HCT116 (cell line): Measurements from ENCODE around the gene ATF7IP. TPM values are rescaled to one million over a fixed set of nuclear protein-coding genes. Genes with fewer than 3 reads are reported as not detected.

Experiments
- ATAC-seq: fragments of 200-7000 bp; cut with Tn5 transposase; 2 replicates; pipeline ENCODE4 v1.9.1; 2020; ENCODE audit warnings: mild to moderate bottlenecking, moderate library complexity
- BruUV-seq: library from RNA; stranded (reverse); fragments of 400-500 nt; replicated peaks from 2 replicates; lab custom pipeline; 2021; lab: Mats Ljungman, UMichigan
- CTCF ChIA-PET: fragments of 300-600 bp; sonication (Branson Sonifier 250); formaldehyde crosslinking; loops from one replicate; lab custom pipeline; 2021; ENCODE audit warnings: antibody characterized with exemption; lab: Charles Lee
- POLR2A ChIA-PET: fragments of 300-600, 350-600 bp; sonication (Branson Sonifier 250); formaldehyde crosslinking; loops from one replicate; lab custom pipeline; 2021; ENCODE audit warnings: antibody characterized with exemption; lab: Charles Lee
- RAD21 ChIA-PET, 2 experiments: fragments of 300-600 bp; sonication (Branson Sonifier 250); formaldehyde crosslinking; loops; one replicate each; lab custom pipeline; 2023; ENCODE audit warnings: low total read pairs in 2 of 2; ENCODE audit not compliant: uncharacterized antibody in 2 of 2, unreplicated experiment in 2 of 2, low non-redundant PET in 1 of 2; lab: Charles Lee
- DNase-seq: peaks from one replicate; pipeline ENCODE4 v3.0.0-alpha.2; 2010; ENCODE audit warnings: low read depth, low spot score
- H2AFZ ChIP-seq: fragments of 200-600 bp; shearing (Covaris generic), sonication (generic); 2 replicates; pipeline ENCODE4 v1.6.1; 2017; ENCODE audit warnings: low read depth, mixed run types, mixed read lengths, antibody characterized with exemption, low read length; ENCODE audit not compliant: poor library complexity, severe bottlenecking
- H3K27ac ChIP-seq: 2 replicates; pipeline ENCODE4 v1.5.1; 2012; ENCODE audit warnings: low read depth, low read length
- H3K27me3 ChIP-seq: fragments of 200-600 bp; sonication (generic); 2 replicates; pipeline ENCODE4 v1.6.1; 2016; ENCODE audit warnings: mixed run types, low read length, mixed read lengths; ENCODE audit not compliant: insufficient read depth
- H3K36me3 ChIP-seq, 2 experiments: fragments of 200-500 bp in 1 of 2; fragments of 200-600 bp in 1 of 2; sonication (Bioruptor generic) in 1 of 2; sonication (generic) in 1 of 2; 2 replicates each; pipeline versions ENCODE4 v1.5.1 to v1.6.1; 2014 to 2016; ENCODE audit warnings: low read length in 2 of 2, inconsistent platforms in 1 of 2, mixed read lengths in 1 of 2, mixed run types in 1 of 2; ENCODE audit not compliant: insufficient read depth in 2 of 2, control insufficient read depth in 1 of 2
- H3K4me1 ChIP-seq, 2 experiments: fragments of 200-600 bp in 1 of 2; sonication (generic) in 1 of 2; 2 replicates each; pipeline versions ENCODE4 v1.5.1 to v1.6.1; 2012 to 2017; ENCODE audit warnings: low read length in 2 of 2, inconsistent platforms in 1 of 2, mild to moderate bottlenecking in 1 of 2, mixed read lengths in 1 of 2, mixed run types in 1 of 2, moderate library complexity in 1 of 2; ENCODE audit not compliant: insufficient read depth in 2 of 2, control insufficient read depth in 1 of 2
- H3K4me2 ChIP-seq: fragments of 200-600 bp; sonication (generic); 2 replicates; pipeline ENCODE4 v1.6.1; 2017; ENCODE audit warnings: mixed run types, low read length, mixed read lengths
- H3K4me3 ChIP-seq, 2 experiments: fragments of 200-600 bp in 1 of 2; sonication (generic) in 1 of 2; replicated peaks in 1 of 2; 2 replicates each; pipeline ENCODE4 v1.5.1; 2011 to 2016; ENCODE audit warnings: low read length in 2 of 2, control low read depth in 1 of 2, low read depth in 1 of 2, mild to moderate bottlenecking in 1 of 2, mixed read lengths in 1 of 2, mixed run types in 1 of 2
- H3K79me2 ChIP-seq: fragments of 200-600 bp; sonication (generic); 2 replicates; pipeline ENCODE4 v1.6.1; 2017; ENCODE audit warnings: mild to moderate bottlenecking, mixed run types, low read length, moderate library complexity, mixed read lengths; ENCODE audit not compliant: insufficient read depth
- H3K9ac ChIP-seq: fragments of 200-600 bp; sonication (generic); 2 replicates; pipeline ENCODE4 v1.6.1; 2016; ENCODE audit warnings: low read length, mixed read lengths
- H3K9me2 ChIP-seq: fragments of 200-600 bp; sonication (generic), shearing (Covaris generic); 2 replicates; pipeline ENCODE4 v1.6.1; 2017; ENCODE audit warnings: mixed run types, mild to moderate bottlenecking, moderate library complexity; ENCODE audit not compliant: insufficient read depth
- H3K9me3 ChIP-seq, 2 experiments: fragments of 200-500 bp in 1 of 2; fragments of 200-600 bp in 1 of 2; sonication (Bioruptor generic) in 1 of 2; sonication (generic) in 1 of 2; 2 replicates each; pipeline ENCODE4 v1.6.1; 2014 to 2017; ENCODE audit warnings: low read length in 2 of 2, mixed read lengths in 2 of 2, inconsistent platforms in 1 of 2, low read depth in 1 of 2, mild to moderate bottlenecking in 1 of 2, mixed run types in 1 of 2, moderate library complexity in 1 of 2; ENCODE audit not compliant: control insufficient read depth in 1 of 2, insufficient read depth in 1 of 2
- H4K20me1 ChIP-seq: fragments of 200-600 bp; sonication (generic), shearing (Covaris generic); 2 replicates; pipeline ENCODE4 v1.6.1; 2017; ENCODE audit warnings: mixed run types, mild to moderate bottlenecking, moderate library complexity; ENCODE audit not compliant: insufficient read depth
- CBX3 ChIP-seq: IDR thresholded peaks from 2 replicates; pipeline ENCODE4 v1.6.1; 2012; ENCODE audit warnings: low read depth
- CEBPB ChIP-seq: IDR thresholded peaks from 2 replicates; pipeline ENCODE4 v1.6.1; 2012; ENCODE audit warnings: low read depth
- EGR1 ChIP-seq: IDR thresholded peaks from 2 replicates; pipeline ENCODE4 v1.6.1; 2012; ENCODE audit warnings: low read depth
- ELF1 ChIP-seq: IDR thresholded peaks from 2 replicates; pipeline ENCODE4 v1.6.1; 2012; ENCODE audit warnings: low read depth, borderline replicate concordance
- EZH2 ChIP-seq: fragments of 200-600 bp; sonication (generic); IDR thresholded peaks from 2 replicates; pipeline ENCODE4 v1.6.1; 2017; ENCODE audit warnings: antibody characterized with exemption, mixed run types
- EZH2phosphoT487 ChIP-seq: fragments of 200-600 bp; IDR thresholded peaks from 2 replicates; pipeline ENCODE4 v1.6.1; 2018; ENCODE audit warnings: antibody characterized with exemption, borderline replicate concordance
- FOSL1 ChIP-seq: IDR thresholded peaks from 2 replicates; pipeline ENCODE4 v1.6.1; 2012; ENCODE audit warnings: low read depth
- JUND ChIP-seq: IDR thresholded peaks from 2 replicates; pipeline ENCODE4 v1.6.1; 2012
- POLR2A ChIP-seq: IDR thresholded peaks from 2 replicates; pipeline ENCODE4 v1.7.0; 2011; ENCODE audit warnings: borderline replicate concordance; ENCODE audit not compliant: insufficient read depth, insufficient read length; ENCODE audit errors: extremely low read depth
- POLR2AphosphoS5 ChIP-seq: IDR thresholded peaks from 2 replicates; pipeline ENCODE4 v1.6.1; 2011; ENCODE audit warnings: mild to moderate bottlenecking, low read depth, low read length, moderate library complexity
- RAD21 ChIP-seq: IDR thresholded peaks from 2 replicates; pipeline ENCODE4 v1.6.1; 2012; ENCODE audit warnings: low read depth, mild to moderate bottlenecking
- SP1 ChIP-seq: IDR thresholded peaks from 2 replicates; pipeline ENCODE4 v1.6.1; 2012; ENCODE audit warnings: low read depth
- SRF ChIP-seq: IDR thresholded peaks from 2 replicates; pipeline ENCODE4 v1.6.1; 2012; ENCODE audit warnings: low read depth
- TCF7L2 ChIP-seq: IDR thresholded peaks from 2 replicates; pipeline ENCODE4 v1.7.0; 2011; ENCODE audit warnings: borderline replicate concordance, inconsistent platforms; ENCODE audit not compliant: insufficient read depth, insufficient read length; ENCODE audit errors: extremely low read depth
- YY1 ChIP-seq: IDR thresholded peaks from 2 replicates; pipeline ENCODE4 v1.6.1; 2011; ENCODE audit warnings: low read length, low read depth, moderate library complexity, mild to moderate bottlenecking; ENCODE audit not compliant: insufficient replicate concordance; ENCODE audit errors: extremely low read depth
- ZFX ChIP-seq: fragments of 450-650 bp; IDR thresholded peaks from 2 replicates; pipeline ENCODE4 v1.6.1; 2017
- ZNF274 ChIP-seq: fragments of 200-500 bp; sonication (Bioruptor generic); IDR thresholded peaks from 2 replicates; pipeline ENCODE4 v1.6.1; 2014; ENCODE audit warnings: mild to moderate bottlenecking, low read depth, low read length, inconsistent platforms
- intact Hi-C: fragments of 100-400 bp; cut with micrococcal nuclease; formaldehyde crosslinking; loops from 2 replicates; pipeline ENCODE4 v1.10.0; 2022
- total RNA-seq: library from RNA; stranded (reverse); gene quantifications from one replicate; pipeline ENCODE4 v1.2.1, GENCODE V29; 2021; ENCODE audit not compliant: unreplicated experiment
- TF ChIP-seq, protein P1 (sequence below), 3 experiments: fragments of 200-600 bp in 1 of 3; sonication (generic) in 1 of 3; IDR thresholded peaks in 2 of 3; conservative IDR thresholded peaks in 1 of 3; 2 replicates each; pipeline ENCODE4 v1.5.1; 2012 to 2017; ENCODE audit warnings: low read depth in 2 of 3, low read length in 2 of 3, antibody characterized with exemption in 1 of 3, borderline replicate concordance in 1 of 3, control low read depth in 1 of 3, mild to moderate bottlenecking in 1 of 3, mixed read lengths in 1 of 3, mixed run types in 1 of 3, moderate library complexity in 1 of 3; ENCODE audit not compliant: insufficient read depth in 1 of 3
- TF ChIP-seq, protein P2 (sequence below): IDR thresholded peaks from 2 replicates; pipeline ENCODE4 v1.6.1; 2012
- TF ChIP-seq, protein P3 (sequence below): IDR thresholded peaks from 2 replicates; pipeline ENCODE4 v1.6.1; 2012
- TF ChIP-seq, protein P4 (sequence below): IDR thresholded peaks from 2 replicates; pipeline ENCODE4 v1.6.1; 2011; ENCODE audit warnings: mild to moderate bottlenecking, low read length, moderate library complexity; ENCODE audit not compliant: insufficient replicate concordance; ENCODE audit errors: extremely low read depth

ATF7IP gene
- total RNA-seq, 1 experiment from 2014 or later = 38.6 TPM

DNA sequence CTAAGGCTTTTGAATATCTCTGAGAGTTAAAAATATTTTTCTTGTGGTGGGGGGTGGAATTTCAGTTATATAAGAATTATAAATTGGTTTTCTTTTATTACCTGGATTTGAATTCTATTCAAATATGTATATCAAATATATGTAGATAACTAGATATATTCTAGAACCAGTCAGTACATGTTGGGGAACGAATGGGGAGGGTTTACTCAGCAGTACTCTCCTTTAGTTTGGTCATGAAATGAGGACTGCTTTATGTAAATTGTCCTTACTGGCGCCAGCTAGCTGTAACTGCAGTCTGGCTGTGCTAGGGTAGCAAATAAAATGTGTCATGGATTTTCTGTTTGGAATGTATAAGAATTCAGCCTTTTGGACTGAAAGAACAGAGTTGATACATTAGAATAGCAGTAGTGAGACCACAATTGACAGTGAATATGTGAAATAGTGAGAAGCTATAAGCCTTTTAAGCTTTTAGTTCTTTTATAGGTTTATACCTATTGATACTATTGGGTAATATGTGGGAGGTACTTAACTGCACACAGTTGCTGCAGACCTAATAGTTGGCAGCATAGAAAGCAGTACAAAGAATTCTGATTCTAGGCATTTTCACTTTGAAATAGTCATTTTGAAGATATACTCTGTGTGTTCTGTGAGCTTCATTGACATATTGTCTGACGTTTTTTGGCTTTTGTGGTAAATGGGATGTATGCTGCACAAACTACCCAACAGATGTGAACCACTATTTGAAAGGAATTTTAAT is 29.0 kb downstream of the ATF7IP start:
- Histone ChIP-seq H3K9me2 (no peaks in the 10 kb centered on the region), H2AFZ (no peak overlapping the region), H3K27me3 (no peaks in the 10 kb centered on the region), H3K9ac (peak overlapping the region; percentile 46), H3K4me3 (peak overlapping the region; percentile 8 to 15; a peak in 2 of 4 replicates), H3K4me1 (peaks cover 24 to 34% of the 10 kb centered on the region in 2 experiments), H3K79me2 (peaks cover 80% of the 10 kb centered on the region), H3K36me3 (no peaks in the 10 kb centered on the region), H3K9me3 (no peaks in the 10 kb centered on the region), H4K20me1 (no peaks in the 10 kb centered on the region), H3K27ac (peak overlapping the region; percentile 61), H3K4me2 (peak overlapping the region; percentile 65)
- POLR2A ChIA-PET = interaction anchor here (0.8 to 2.5 kb wide), 4 partner anchors 10 to 137 kb away, joined by 3 to 16 read pairs (median 6); partner anchors contain the start of gene ATF7IP
- no TSS peak for BruUV-seq
- CTCF ChIA-PET = interaction anchor here (0.7 to 2.2 kb wide), 3 partner anchors 8 to 29 kb away, joined by 3 to 15 read pairs (median 5); partner anchors contain the start of gene ATF7IP
- ATAC-seq = peak; percentile 96
- intact Hi-C loops = loop anchor here (1.0 kb wide), 2 partner anchors 9 to 137 kb away; no protein-coding TSS in a partner anchor
- DNase-seq = peak; percentile 79
- RAD21 ChIA-PET = interaction anchor here in 1 of 2 experiments (1.0 kb wide), 1 partner anchor 9 kb away, joined by 3 read pairs; no protein-coding TSS in a partner anchor
- peak; percentile 28 for TF ChIP-seq YY1
- 0 out of 2 replicates have a peak, but pooled peaks have one; percentile 30 for TF ChIP-seq SRF
- no peak for TF ChIP-seq FOSL1
- TF ChIP-seq, protein P1, sequence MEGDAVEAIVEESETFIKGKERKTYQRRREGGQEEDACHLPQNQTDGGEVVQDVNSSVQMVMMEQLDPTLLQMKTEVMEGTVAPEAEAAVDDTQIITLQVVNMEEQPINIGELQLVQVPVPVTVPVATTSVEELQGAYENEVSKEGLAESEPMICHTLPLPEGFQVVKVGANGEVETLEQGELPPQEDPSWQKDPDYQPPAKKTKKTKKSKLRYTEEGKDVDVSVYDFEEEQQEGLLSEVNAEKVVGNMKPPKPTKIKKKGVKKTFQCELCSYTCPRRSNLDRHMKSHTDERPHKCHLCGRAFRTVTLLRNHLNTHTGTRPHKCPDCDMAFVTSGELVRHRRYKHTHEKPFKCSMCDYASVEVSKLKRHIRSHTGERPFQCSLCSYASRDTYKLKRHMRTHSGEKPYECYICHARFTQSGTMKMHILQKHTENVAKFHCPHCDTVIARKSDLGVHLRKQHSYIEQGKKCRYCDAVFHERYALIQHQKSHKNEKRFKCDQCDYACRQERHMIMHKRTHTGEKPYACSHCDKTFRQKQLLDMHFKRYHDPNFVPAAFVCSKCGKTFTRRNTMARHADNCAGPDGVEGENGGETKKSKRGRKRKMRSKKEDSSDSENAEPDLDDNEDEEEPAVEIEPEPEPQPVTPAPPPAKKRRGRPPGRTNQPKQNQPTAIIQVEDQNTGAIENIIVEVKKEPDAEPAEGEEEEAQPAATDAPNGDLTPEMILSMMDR (IDR thresholded peaks at IDR 0.05 in 2 of 3, conservative IDR thresholded peaks at IDR 0.05 in 1 of 3; ENCODE audit: borderline replicate concordance in 1 of 3, insufficient read depth in 1 of 3, low read depth in 2 of 3, low read length in 2 of 3) = 0 out of 6 replicates have a peak, but pooled peaks of 1 of the 3 experiments have one; percentile 3
- TF ChIP-seq, protein P2, sequence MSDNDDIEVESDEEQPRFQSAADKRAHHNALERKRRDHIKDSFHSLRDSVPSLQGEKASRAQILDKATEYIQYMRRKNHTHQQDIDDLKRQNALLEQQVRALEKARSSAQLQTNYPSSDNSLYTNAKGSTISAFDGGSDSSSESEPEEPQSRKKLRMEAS = peak; percentile 48
- TF ChIP-seq, protein P3, sequence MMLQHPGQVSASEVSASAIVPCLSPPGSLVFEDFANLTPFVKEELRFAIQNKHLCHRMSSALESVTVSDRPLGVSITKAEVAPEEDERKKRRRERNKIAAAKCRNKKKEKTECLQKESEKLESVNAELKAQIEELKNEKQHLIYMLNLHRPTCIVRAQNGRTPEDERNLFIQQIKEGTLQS = no peak
- TF ChIP-seq TCF7L2 = no peak
- TF ChIP-seq, protein P4, sequence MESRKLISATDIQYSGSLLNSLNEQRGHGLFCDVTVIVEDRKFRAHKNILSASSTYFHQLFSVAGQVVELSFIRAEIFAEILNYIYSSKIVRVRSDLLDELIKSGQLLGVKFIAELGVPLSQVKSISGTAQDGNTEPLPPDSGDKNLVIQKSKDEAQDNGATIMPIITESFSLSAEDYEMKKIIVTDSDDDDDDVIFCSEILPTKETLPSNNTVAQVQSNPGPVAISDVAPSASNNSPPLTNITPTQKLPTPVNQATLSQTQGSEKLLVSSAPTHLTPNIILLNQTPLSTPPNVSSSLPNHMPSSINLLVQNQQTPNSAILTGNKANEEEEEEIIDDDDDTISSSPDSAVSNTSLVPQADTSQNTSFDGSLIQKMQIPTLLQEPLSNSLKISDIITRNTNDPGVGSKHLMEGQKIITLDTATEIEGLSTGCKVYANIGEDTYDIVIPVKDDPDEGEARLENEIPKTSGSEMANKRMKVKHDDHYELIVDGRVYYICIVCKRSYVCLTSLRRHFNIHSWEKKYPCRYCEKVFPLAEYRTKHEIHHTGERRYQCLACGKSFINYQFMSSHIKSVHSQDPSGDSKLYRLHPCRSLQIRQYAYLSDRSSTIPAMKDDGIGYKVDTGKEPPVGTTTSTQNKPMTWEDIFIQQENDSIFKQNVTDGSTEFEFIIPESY = no peak
- peak; percentile 56; the same call in 1 of the 2 replicates for TF ChIP-seq POLR2AphosphoS5
- no peak for TF ChIP-seq POLR2A
- TF ChIP-seq ZFX = no peak
- TF ChIP-seq JUND = peak; percentile 49
- TF ChIP-seq ELF1 = no peak
- TF ChIP-seq EGR1 = no peak
- no peak for TF ChIP-seq ZNF274
- TF ChIP-seq CBX3 = peak; percentile 73
- peak; percentile 94 for TF ChIP-seq SP1
- TF ChIP-seq CEBPB = 0 out of 2 replicates have a peak, but pooled peaks have one; percentile 17
- no peak for TF ChIP-seq EZH2phosphoT487
- TF ChIP-seq RAD21 = no peak
- TF ChIP-seq EZH2 = no peak
